ENCODE results near the gene MEF2D.

GRCh38 chr1:156460525-156460924, 40.0 kb downstream of the MEF2D start:
- TF ChIP-seq ZNF350 (tag by site-specific recombination; IDR thresholded peaks at IDR 0.05): no peak
- no peak for TF ChIP-seq ZNF398 (tag by site-specific recombination; IDR thresholded peaks at IDR 0.05)
- no peak for TF ChIP-seq CTCF (tag by site-specific recombination; IDR thresholded peaks at IDR 0.05)
- TF ChIP-seq MEIS1 (CRISPR knock-in tag; IDR thresholded peaks at IDR 0.05; ENCODE audit: borderline replicate concordance): no peak
- TF ChIP-seq ZBTB1 (tag by site-specific recombination; IDR thresholded peaks at IDR 0.05): no peak
- no peak for TF ChIP-seq TCF7L2 (IDR thresholded peaks at IDR 0.05; ENCODE audit: borderline replicate concordance, low read depth, low read length)
- TF ChIP-seq ATF2 (tag by site-specific recombination; IDR thresholded peaks at IDR 0.05; ENCODE audit: low read depth): no peak
- TF ChIP-seq ZNF214 (tag by site-specific recombination; IDR thresholded peaks at IDR 0.05; ENCODE audit: borderline replicate concordance): no peak
- no peak for TF ChIP-seq ZNF324 (tag by site-specific recombination; IDR thresholded peaks at IDR 0.05)
- TF ChIP-seq ZNF510 (tag by site-specific recombination; IDR thresholded peaks at IDR 0.05; ENCODE audit: insufficient replicate concordance): no peak
- TF ChIP-seq ZNF549 (tag by site-specific recombination; IDR thresholded peaks at IDR 0.05): no peak
- no peak for TF ChIP-seq ZNF121 (tag by site-specific recombination; IDR thresholded peaks at IDR 0.05)
- no peak for TF ChIP-seq ZSCAN23 (tag by site-specific recombination; IDR thresholded peaks at IDR 0.05)
- TF ChIP-seq ZNF600 (tag by site-specific recombination; IDR thresholded peaks at IDR 0.05): no peak
